GM12892 (cell line): ENCODE data around the gene ADGRA3.

Experiments used
- POLR2A ChIP-seq: IDR thresholded peaks from 2 replicates; pipeline ENCODE4 v1.6.1; 2011; ENCODE audit warnings: low read depth, low read length, control low read depth
- POLR2AphosphoS5 ChIP-seq: IDR thresholded peaks from 2 replicates; pipeline ENCODE4 v1.6.1; 2011; ENCODE audit warnings: low read depth, low read length, control low read depth
- TAF1 ChIP-seq: IDR thresholded peaks from 2 replicates; pipeline ENCODE4 v1.6.1; 2011; ENCODE audit warnings: low read depth, mild to moderate bottlenecking, control low read depth, low read length, borderline replicate concordance

DNA sequence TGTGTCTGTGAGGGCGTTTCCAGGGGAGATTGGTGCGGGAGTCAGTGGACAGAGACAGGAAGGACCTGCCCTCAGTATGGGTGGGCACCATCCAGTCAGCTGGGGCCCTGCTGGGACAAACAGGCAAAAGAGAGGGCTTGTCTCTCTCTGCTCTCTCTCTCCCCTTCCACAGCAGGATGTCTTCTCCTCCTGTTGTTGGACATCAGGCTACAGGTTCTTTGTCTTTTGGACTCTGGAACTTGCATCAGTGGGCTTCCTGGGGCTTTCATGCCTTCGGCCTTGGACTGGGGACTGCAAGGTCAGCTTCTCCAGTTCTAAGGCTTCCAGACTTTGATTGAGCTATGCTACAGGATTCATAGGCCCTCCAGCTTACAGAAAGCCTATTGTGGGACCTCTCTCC is 59.6 kb downstream of the ADGRA3 start:
- TF ChIP-seq POLR2AphosphoS5: no peak
- no peak for TF ChIP-seq POLR2A
- TF ChIP-seq TAF1: no peak
